ENCODE results near the gene APEX1. TPM values are rescaled to one million over a fixed set of nuclear protein-coding genes. Genes with fewer than 3 reads are reported as not detected.

APEX1 gene
- polyA plus RNA-seq, 1 of the 3 experiments (the other 2 are of a cell fraction) = 279 TPM

- ChIA-PET CTCF (no interaction called here), POLR2A (no interaction called here)
- WGBS (ENCODE audit: low lambda C conversion rate) = 87% methylated on average over 2 of the region's 2 CpGs
Measured at GRCh38 chr14:20478894-20479293, 23.9 kb downstream of the APEX1 start.

More at GRCh38 chr14:20478894-20479293, 23.9 kb downstream of the APEX1 start:
- Histone ChIP-seq H4K20me1 (ENCODE audit: insufficient read depth) (no peaks in the 10 kb centered on the region), H3K9ac (no peak overlapping the region), H3K9me3 (no peaks in the 10 kb centered on the region), H3K4me2 (no peak overlapping the region), H3K4me3 (ENCODE audit: low read depth in 2 of 2, low read length in 1 of 2) (no peak overlapping the region), H3F3A (replicated peaks; ENCODE audit: insufficient read depth) (no peaks in the 10 kb centered on the region), H3K27me3 (ENCODE audit: insufficient read depth) (no peaks in the 10 kb centered on the region), H3K79me2 (ENCODE audit: insufficient read depth) (no peaks in the 10 kb centered on the region), H3K4me1 (ENCODE audit: control insufficient read depth in 1 of 2, insufficient read depth in 2 of 2, low read depth in 1 of 2, low read length in 1 of 2) (peaks cover 8 to 17% of the 10 kb centered on the region in 2 experiments; a peak in 3 of 4 replicates), H3K27ac (ENCODE audit: low read depth in 2 of 2, low read length in 1 of 2) (no peak overlapping the region), H3K36me3 (replicated peaks in 1 of 2; ENCODE audit: control insufficient read depth in 1 of 2, insufficient read depth in 2 of 2, low read length in 1 of 2) (peaks cover 5 to 19% of the 10 kb centered on the region in 2 experiments), H2AFZ (ENCODE audit: low read depth) (no peak overlapping the region), H3K9me2 (no peaks in the 10 kb centered on the region)
- DNase-seq = no peak
- TF ChIP-seq PBX3 (IDR thresholded peaks at IDR 0.05) = no peak
- no peak for TF ChIP-seq USF2 (IDR thresholded peaks at IDR 0.05; ENCODE audit: borderline replicate concordance, low read depth, low read length)
- no peak for TF ChIP-seq REST (IDR thresholded peaks at IDR 0.05; ENCODE audit: low read depth, low read length)
- no peak for TF ChIP-seq SMC3 (IDR thresholded peaks at IDR 0.05; ENCODE audit: low read depth, low read length)
- no peak for TF ChIP-seq FOXJ3 (CRISPR knock-in tag; IDR thresholded peaks at IDR 0.05)
- no peak for TF ChIP-seq NRF1 (IDR thresholded peaks at IDR 0.05; ENCODE audit: low read depth, low read length)
- TF ChIP-seq ELF1 (IDR thresholded peaks at IDR 0.05) = no peak
- TF ChIP-seq EZH2phosphoT487 (IDR thresholded peaks at IDR 0.05; ENCODE audit: borderline replicate concordance, low read depth) = no peak
- TF ChIP-seq CTCF (IDR thresholded peaks at IDR 0.05) = no peak
- TF ChIP-seq GABPA (IDR thresholded peaks at IDR 0.05; ENCODE audit: low read depth) = no peak
- no peak for TF ChIP-seq SIN3A (IDR thresholded peaks at IDR 0.05; ENCODE audit: borderline replicate concordance, low read depth, low read length)
- TF ChIP-seq MEF2A (IDR thresholded peaks at IDR 0.05; ENCODE audit: borderline replicate concordance, low read depth) = no peak
- TF ChIP-seq MAX (IDR thresholded peaks at IDR 0.05; ENCODE audit: low read depth) = no peak
- TF ChIP-seq IRF3 (IDR thresholded peaks at IDR 0.05; ENCODE audit: low read depth, low read length) = no peak
- no peak for TF ChIP-seq NFIC (IDR thresholded peaks at IDR 0.05; ENCODE audit: borderline replicate concordance)
- TF ChIP-seq TEAD4 (IDR thresholded peaks at IDR 0.05; ENCODE audit: borderline replicate concordance, insufficient read depth) = no peak
- TF ChIP-seq JUND (IDR thresholded peaks at IDR 0.05) = no peak
- TF ChIP-seq EP300 (IDR thresholded peaks at IDR 0.05; ENCODE audit: borderline replicate concordance in 1 of 2, low read depth in 1 of 2, low read length in 1 of 2) = no peak

Measured in SK-N-SH (cell line).